Hematopoietic multipotent progenitor cell treated with erythropoietin and hydrocortisone succinate and interleukin-3 and kit ligand, for 6 days (in vitro differentiated cells): Measurements from ENCODE around the gene KCNK16.

Experiments
- DNase-seq: peaks from one replicate; pipeline ENCODE4 v3.0.0-alpha.2; 2015

KCNK16 gene

DNA sequence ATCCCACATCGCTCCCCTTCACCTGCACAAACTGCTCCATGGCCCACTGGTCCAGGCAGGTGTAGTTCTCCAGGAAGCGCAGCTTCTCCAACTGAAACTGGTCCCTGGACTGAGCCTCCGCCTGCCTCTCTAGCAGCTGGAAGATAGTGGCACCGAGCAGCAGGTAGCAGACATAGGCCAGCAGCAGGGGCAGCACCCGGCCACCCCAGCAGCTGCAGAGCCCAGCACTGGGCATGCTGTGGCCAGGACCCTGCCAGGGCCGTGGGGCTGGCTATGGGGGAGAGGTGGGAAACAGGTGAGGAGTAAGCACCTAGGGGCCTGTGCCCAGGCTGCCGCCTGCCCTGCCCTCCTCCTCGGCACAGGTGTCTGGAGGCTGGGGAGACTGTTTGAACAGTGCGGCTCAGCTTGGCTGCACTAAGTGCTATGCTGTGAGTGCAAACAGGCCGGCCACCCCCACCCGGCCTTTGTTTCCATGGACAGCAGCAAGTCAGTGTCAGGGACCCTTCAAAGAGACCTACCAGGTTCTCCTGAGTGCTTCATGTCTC is at the start of gene KCNK16:
Gene KCNK16 (minus strand): TSS at position 397 of the 545 bp plus-strand sequence. CDS start 162 bp downstream, at position 235.
- no peak for DNase-seq

DNA sequence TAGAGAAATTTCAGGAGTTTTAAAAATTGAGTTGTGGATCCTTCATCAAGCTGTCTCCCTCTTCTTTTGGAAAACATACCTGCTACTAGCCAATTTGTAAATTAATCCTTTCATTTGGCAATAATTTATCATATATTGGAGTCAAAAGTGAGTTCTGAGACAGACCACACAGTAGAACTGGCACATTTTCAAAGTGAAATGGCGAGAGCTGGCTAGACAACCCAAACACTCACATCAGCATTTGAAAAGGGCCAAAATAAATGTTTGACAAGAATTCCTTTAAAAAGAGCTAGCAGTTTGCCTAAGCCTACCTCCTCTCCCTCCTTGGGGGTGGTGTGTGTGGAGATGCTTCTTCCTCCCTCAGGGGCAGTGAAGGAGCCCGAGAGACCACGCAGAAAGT is 47.9 kb upstream of the KCNK16 start:
- DNase-seq: no peak

DNA sequence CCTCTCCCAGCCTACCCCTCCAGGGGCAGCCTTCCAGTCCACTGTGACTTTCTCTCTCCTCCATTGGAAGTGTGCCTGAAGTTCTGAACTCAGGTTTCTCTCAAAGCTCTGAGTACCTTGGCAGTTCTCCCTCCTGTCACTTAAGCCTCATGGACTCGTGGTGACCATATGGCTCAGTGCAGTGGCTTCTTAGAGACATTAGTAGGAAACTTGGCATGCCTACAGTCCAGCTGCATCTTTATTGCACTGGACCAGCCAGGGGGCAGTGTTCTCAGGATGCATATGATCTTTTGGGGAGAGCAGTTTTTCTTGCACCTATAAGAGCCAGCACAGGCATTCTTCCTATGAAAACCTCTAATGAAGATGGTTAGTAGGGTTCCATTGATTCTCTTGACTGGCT is 47.5 kb upstream of the KCNK16 start:
- DNase-seq: no peak

DNA sequence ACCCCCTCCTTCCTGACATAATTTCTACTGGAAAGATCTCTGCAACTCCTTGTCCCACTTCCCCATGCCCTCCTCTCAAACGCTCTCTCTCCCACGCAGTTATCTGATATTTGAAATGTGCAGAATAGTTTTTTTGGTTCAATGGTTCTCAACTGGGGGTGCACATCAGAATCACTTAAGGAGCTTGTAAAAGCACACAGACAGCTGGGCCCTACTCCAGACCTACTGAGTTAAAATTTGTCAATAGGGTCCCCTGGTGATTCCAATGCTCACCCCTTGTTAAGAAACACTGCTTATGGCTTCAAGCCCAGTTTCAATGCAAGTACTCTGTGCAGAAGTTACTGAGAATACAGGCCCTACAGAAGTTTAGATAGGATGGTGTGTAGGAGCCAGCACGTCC is 45.2 kb upstream of the KCNK16 start:
- DNase-seq: no peak

DNA sequence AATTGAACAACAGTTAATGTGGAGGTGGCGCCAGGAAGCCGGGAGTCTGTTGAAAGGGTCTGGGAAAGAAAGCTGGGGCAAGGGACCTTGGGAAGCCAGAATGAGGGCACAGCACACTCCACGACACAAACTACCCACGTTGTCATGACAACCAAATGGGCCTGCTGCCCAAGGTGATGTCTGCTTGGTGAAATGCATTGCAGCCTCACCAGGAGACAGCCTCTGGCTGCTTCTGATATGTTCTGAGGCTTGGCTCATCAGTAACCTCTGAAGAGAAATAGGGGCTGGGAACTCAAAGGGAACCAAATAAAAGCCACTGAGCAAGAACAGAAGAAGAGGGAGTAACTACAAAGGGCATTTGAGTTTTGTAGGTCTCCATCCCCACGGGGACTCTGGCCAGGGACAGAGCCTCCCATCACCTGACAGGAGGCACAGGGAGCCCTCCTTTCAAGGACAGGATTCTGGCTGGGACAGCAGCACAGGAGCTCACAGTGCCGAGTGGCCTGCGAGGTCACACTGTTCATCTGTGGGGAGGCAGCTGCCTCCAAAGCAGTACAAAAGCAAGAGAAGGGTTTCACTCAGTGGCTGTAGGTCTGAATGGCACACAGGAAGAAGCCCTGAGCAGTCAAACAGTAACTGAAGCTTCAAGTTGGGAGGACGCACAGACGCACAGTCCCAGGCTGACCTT is 44.6 kb upstream of the KCNK16 start:
- DNase-seq: no peak

DNA sequence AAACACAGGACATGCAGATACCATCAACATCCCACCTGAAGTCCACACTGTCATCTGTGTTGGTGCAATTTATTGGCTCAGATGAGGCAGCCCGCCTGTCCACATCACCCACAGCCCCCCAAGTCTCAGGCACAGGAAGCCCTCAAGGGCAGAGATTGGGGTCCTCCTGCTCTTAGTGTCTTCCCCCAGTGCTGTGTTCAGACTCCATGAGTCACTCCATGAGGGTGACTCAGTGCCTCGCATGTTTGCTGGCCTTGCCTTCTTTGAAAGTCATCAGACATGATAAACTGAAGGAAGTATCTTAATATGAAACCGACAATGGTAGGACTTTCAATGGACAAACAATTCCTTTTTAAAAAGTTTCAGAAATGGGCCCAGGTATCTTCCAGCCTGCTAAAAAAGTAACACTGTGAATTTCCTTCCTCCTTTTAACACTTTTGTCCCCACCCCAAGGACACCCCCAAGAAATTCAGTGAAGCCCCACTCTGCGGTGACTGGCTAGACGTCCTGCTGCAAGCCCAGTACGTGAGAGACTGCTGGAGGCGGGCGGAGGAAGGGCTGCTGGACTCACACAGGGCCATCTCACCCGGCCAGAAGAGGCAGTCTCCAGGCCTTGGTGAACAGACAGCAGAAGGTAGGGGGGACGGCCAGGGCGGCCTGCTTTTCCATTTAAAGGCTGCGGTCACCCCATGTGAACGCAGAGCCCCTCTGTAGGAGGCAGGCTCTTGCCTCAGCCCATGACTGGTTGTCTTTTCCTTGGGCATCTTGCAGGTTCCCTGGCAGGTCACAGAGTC is 43.0 kb upstream of the KCNK16 start:
- no peak for DNase-seq

DNA sequence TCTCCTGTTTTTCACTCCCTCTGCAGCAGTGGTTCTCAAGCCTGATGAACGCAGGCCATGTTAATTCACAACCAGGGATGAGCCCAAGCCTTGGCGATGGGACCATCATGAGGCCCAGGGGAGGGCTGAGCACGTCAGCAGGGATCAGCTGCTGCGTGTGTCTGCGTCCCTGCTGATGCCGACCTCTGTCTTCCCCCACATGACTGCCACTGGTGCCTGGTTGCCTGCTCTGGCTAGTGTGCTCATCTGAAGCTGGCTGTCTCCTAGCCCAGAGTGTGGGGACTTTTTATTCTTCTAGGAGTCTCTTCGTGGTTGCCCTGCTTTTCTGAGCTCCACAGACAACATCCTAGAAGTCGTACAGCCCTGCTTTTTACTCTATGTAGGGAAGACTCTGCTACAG is 40.8 kb upstream of the KCNK16 start:
- DNase-seq: no peak

DNA sequence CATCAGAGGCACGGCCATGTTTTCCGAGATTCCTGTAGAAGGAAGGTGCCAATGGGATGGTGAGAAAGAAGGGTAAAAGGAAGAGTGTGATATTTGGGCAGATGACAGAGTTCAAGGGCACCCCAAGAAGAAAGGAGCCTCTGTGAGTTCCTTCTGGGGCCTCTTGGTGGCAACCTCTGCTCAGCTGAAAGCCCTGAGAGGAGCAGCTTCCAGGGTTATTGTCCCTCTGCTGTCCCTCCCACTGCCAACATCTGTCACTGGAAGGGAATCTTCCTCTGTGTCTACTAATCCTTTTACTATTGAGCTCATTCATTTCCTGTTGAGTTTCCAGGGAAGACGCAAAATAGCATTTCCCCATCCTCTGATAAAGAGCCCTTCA is 40.0 kb upstream of the KCNK16 start:
- DNase-seq: peak; percentile 21

DNA sequence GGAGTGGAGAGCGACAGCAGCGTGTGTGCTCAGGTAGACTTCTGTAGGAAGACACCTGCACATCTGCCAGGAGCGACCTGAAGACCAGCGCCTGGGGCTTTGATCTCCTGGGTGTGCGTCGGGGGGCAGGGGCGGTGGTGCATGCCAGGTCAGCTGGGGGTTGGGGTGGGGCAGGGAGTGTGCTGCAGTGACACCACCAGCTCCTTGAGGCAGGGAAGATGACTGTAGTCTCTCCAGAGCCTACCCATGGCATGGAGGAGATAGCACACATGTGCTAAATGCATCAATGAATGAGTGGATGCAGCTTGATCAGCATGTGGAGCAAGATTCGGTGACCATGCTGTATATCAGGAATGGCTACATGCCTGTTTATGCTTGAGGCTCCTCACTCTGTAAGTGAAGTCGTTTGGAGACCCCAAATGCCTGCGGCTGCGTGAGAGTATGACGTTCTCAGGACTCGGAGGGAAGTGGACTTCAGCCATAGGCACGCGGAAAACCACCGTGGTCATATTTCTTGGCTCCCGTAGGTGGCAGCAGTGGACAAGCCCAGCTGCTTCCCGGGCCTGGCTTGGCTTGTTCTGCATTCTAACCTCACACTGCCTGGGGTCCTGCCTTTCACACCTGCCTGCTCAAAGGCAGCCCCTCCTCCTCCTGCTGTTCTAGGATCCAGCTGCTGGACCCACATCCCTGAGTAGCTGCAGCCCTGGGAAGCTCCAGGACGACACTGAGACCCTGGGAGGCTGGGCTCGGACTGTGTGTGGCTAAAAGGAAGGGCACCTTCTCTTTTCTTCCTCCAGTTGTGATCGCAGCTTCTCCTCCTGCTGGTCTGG is 39.4 kb upstream of the KCNK16 start:
- DNase-seq: peak; percentile 85

DNA sequence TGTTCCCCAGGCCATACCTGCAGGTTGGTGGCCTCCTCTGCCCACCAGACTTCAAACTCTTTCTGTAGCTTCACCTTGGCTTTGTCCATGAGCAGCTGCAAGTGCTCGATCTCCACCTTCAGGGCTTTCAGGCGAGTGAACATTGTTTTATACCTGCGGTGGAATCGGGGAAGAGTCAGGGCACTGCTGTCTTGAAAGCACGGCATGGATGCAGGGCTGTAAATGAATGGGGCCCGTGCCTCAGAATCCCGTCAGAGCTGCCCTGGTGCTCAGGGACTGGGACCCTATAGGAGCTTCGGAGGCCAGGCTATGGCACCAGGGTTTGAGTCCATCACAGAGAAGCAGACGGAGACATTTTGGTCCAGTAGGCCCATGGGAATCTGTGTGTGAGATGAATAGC is 37.9 kb upstream of the KCNK16 start:
- DNase-seq: no peak

DNA sequence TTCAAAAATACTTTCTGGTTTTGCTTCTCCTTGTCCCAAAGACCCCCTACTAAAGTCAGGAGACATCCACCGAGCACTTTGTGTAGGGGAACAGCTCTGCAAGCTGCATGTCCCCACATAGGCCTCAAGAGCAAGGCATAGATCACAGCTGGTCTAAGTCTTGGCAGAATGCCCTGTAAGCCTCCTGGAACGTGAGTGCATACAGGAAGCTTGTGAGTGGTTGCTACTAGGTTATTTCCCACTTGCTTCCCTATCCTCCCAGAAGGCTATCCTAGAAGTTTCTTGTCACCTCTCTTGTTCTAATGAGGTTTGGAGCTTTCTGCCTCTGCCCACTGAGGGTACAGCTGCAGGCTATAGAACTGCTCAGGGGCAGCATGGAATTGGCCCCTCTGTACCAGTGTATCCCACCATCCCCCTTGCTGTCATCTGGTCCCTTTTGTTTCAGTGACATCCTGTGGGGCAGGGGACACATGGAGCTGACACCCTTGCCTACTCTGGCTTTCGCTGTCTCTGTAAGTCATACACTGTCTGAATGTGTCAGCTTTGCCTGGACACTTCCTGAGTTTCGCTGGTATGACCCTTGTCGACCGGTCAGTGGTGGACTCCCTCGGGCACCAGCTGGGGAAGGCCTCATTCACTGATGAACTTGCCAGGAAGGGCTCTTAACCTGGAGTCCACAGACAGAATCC is 35.6 kb upstream of the KCNK16 start:
- peak; percentile 44 for DNase-seq

DNA sequence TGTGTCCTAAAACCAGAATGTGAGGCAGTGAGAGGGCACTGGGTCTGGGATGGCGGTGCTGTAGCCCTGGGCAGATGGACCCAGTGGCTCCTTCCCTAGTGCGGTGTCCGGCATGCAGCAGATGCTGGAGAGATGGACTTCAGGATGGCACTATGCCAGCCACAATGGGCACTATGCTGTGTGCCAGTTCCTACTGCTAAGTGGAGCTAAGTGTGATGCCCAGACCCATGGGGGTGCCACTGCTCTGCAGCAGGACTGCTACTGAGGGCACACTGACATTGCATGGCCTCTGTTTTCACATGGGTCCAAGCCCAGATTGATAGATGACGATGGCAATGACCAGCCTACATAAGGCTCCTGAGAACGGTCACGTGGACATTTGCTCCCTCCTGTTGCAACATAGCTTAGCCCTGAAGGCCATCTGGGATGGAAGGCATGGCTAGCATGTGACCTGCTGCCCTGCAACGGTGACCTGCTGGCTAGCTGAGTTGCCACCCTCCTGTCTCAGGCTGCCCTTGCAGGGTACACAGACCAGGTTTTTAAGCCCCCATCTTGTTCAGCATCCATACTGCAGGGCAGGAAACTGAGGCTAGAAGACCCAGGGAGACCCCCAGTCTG is 31.3 kb upstream of the KCNK16 start:
- no peak for DNase-seq

DNA sequence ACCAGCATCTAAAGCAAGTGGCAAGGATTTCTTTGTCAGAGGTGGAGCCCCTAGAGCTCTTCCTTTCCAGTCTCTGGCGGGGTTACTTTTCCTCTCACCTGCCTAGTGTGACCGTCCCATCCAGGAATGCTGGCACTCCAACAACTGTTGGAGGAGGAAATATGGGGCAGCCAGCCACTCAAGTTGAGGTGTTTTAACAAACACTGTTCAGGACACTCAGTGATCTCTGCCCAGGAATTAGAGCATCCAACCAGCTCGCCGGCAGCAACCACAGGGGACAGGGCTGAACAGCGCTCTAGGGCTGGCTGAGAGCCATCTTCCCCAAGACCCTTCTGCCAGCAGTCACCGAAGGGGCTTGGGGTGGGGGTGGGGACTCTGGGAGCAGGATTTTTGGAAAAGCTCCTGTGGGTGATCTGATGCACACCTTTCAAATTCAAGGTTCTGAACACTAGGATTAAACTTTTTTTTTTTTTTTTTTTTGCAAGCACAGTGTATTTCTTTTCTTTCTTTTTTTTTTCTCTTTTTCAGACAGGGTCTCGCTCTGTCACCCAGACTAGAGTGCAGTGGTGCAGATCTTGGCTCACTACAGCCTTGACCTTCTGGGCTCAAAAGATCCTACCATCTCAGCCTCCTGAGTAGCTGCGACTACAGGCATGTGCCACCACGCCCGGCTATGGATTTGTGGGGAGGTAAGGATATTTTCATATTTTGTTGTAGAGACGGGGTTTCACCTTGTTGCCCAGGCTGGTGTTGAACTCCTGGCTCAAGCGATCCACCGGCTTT is 28.4 kb upstream of the KCNK16 start:
- DNase-seq: no peak

DNA sequence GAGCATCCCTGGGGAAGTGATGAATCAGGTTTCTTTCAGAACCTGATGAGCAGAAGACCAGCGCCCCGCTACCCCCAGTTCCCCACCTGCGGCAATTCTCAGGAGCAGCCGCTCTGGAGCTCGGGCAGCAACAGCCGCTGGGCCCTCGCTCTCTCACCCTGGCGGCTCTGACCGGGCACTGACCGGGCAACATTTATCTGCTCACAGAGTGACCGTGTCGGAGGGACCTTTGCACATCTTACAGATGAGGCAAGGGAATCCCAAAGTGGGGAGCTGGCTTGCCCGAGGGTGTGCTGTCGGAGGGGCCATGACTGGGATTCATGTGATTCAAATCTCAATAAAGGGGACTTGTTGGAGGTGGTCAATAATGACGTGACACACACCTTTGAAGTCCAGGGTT is 26.2 kb upstream of the KCNK16 start:
- no peak for DNase-seq

DNA sequence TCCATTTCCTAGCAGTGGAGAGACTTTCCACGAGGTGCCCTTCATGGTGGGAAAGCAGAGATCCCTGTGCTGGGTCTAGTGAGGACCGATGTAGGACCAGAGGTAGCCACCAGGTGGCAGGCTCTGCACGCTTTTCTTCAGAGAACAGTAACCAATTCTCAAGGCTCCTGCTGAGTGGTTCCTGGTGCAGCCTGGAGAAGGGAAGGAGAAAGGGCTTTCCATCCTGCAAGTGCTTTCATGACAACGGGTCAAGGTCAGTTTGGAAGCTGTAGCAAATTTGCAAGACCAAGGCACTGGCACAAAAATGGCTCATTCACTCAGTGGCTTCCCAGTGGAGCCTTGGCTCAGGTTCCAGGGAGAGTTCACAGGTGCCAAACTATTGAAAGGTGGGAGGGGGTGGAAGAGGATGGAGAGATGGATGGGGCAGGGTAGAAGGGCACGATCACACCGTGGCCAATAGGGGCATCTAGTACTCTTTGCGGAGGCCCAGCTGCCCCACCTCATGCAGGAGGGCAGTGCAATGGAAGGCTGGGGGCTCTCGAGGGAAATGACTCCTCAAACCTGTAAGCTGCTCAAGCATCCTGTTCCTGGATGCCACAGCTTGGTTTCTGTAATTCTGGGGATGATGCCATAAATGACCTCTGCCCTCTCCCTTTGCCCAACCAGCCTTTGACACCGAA is 25.5 kb upstream of the KCNK16 start:
- DNase-seq: peak; percentile 81

DNA sequence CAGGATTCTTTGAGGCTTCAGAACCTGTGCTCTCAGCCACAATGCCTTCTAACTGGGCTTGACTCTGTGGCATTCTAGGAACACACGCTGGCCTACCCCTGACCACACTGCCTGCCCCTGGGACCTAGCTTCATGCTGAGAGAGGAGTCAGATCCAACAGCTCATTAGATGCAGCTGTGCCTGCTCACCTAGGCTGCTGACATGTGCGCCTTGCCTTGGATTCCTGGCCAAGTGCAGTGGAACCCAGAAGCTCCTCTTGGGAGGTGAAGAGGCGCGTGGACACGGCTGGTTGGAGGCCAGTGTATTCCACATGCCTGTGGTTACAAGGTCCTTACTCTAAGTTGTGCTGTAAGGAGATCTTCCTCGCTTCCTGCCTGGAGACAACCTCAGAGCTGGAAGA is 24.7 kb upstream of the KCNK16 start:
- DNase-seq: no peak

DNA sequence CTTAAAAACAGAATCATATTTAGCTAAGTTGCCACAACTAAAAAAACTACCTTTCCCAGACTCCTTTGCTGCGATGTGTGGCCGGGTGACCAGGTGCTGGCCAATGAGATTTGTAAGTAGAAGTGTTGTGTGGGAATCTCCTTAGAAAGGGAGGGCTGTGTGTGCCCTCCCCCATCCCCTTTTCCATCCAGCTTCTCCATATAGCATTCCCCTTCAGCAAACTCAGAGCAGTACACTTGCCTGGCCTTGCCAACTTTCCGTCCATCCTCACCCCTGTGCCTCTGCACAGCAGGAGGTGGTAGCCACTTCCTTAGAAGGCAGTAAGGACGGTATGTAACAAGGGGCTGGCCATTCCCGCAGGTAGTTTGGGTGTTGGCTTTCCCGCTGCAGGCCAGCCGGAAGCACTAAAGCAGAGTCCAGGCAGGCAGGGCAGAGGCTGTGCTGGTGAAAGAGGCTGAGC is 22.3 kb upstream of the KCNK16 start:
- no peak for DNase-seq

DNA sequence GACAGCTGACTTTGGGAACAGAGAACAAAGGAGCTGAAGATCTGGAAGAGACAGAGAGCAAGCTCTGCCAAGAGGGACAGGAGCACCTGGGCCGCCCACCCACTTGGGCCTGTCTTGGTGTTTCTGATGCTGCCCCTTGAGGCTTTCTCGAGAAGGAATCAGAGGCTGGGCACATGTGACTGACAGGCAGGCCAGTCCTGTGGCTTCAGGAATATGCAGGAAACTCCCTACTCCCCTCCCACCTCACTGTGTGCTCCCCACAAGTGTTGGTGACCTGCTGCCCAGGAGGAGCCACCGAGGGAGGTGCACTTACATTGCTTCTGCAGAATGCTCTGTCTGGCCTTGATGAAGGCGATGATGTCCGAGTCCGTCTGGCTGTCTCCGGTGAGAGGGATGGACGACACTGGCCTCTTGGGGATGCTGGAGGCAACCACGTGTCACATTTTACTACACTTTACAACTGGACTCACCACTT is 20.9 kb upstream of the KCNK16 start:
- DNase-seq: no peak

DNA sequence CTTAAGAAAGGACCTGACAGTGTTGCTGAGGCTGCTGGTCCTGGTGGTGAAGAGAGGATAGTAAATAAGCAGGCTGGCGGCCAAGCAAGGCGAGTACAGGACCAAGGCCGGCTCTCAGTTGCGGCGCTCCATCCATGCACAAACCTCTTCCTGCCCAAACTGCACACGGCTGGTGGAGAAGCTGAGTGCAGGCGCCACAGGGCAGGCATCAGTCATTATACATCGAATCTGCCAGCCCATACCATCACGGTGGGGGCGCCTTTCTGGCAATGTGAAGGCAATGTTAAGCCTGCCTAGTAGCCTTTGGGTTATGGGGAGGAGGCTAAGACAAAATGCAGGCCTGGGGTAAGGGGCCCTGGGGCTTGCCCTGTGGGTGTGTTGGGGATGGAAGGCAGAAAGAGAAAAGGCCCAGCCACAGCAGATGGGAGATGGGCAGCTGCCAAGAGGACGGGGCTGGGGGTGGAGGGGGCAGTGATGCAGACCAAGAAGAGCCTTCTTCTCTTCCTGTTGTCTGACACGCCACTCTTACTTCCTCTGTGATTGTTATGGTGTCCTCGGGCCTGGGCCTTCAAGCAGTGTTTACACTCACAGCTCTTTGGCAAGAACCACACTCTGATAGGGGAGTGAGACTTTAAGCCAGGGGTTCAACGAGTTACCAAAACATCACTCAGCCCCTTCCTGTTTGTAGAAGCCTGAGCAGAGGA is 20.3 kb upstream of the KCNK16 start:
- DNase-seq: no peak

DNA sequence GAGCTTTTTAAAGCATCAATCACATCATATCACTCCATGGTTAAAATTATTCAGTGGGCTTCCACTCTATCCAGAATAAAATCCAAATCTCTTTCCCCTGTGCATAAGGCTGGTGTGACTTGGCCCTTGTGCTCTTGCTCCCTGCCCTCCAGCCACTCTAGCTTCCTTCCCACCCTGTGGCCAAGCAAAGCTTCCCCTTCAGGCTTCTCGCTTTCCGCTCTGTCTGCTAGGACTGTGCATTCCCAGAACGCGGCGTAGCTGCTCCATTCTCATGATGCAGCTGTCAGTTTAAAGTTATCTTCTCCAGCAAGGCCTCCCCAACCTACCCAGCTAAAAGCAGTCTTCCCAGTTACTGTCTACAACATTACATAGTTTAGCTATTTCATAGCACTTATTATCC is 19.4 kb upstream of the KCNK16 start:
- DNase-seq: no peak
